ENCODE results near the gene HMGB2.

HMGB2 gene

DNA sequence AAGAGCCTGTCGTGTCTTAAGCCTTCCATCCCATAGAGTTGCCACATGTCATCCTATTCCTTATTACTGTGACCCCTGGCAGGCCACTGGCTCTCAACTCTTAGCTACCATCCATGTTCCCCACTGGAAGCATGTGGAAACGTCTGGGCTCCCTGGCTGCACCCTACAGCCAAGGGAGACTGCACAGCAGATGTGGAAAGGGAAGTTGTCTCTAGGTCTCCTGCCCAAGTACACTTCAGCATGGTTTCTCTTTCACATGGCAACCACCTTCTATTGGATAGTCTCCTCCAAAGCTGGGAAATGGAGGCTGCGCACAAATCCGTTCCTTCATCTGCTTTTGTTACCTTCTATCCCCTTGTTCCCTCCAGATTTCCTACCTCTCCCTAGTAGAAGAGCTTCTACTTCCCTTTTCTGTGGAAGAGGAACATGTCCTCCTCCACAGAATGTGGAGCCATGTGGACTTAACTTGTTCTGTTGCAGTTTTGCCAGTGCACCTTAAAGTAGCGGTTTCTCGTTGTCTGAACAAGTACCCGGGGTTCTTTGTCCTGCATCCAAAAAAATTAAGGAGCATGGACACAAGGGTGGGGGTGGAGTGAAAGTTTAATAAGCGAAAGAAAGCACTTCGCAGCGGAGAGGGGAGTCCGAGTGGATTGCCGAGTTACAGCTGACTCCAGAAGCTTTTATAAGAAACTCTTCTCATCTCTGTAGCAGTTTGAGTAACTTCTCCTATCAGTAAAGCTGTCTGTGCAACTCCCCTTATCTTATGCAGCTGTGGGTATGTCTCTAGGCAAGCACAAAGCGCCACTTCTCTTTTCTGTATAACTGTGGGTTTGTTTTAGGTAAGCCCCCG lies 52.5 kb downstream of the HMGB2 start:
- H3K4me3 ChIP-seq (ENCODE audit: low read length), result no peak overlapping the region
- H3K27me3 ChIP-seq (ENCODE audit: control insufficient read depth, low read length), result no peaks in the 10 kb centered on the region
- H4K20me1 ChIP-seq (ENCODE audit: control insufficient read depth, insufficient read depth, low read depth, low read length), result no peaks in the 10 kb centered on the region
- H3K27ac ChIP-seq (ENCODE audit: low read depth, low read length), result no peak overlapping the region
- no peaks in the 10 kb centered on the region for H3F3A ChIP-seq (ENCODE audit: control insufficient read depth, insufficient read depth)
- no peak overlapping the region for H3K4me2 ChIP-seq (ENCODE audit: low read length)
- peaks cover 15% of the 10 kb centered on the region for H3K36me3 ChIP-seq (ENCODE audit: control insufficient read depth, low read length)
- no peaks in the 10 kb centered on the region for H3K4me1 ChIP-seq (ENCODE audit: control insufficient read depth, low read length)
- no peaks in the 10 kb centered on the region for H3K9me2 ChIP-seq (replicated peaks; ENCODE audit: control insufficient read depth, low read length)
- H3K9me3 ChIP-seq (ENCODE audit: control insufficient read depth, insufficient read depth, low read length), result peaks cover 31% of the 10 kb centered on the region
- peaks cover 18% of the 10 kb centered on the region for H3K79me2 ChIP-seq (ENCODE audit: control insufficient read depth, low read length)
- TF ChIP-seq EZH2phosphoT487 (IDR thresholded peaks at IDR 0.05; ENCODE audit: borderline replicate concordance, low read length), result no peak
- TF ChIP-seq, protein P1, sequence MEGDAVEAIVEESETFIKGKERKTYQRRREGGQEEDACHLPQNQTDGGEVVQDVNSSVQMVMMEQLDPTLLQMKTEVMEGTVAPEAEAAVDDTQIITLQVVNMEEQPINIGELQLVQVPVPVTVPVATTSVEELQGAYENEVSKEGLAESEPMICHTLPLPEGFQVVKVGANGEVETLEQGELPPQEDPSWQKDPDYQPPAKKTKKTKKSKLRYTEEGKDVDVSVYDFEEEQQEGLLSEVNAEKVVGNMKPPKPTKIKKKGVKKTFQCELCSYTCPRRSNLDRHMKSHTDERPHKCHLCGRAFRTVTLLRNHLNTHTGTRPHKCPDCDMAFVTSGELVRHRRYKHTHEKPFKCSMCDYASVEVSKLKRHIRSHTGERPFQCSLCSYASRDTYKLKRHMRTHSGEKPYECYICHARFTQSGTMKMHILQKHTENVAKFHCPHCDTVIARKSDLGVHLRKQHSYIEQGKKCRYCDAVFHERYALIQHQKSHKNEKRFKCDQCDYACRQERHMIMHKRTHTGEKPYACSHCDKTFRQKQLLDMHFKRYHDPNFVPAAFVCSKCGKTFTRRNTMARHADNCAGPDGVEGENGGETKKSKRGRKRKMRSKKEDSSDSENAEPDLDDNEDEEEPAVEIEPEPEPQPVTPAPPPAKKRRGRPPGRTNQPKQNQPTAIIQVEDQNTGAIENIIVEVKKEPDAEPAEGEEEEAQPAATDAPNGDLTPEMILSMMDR (IDR thresholded peaks at IDR 0.05; ENCODE audit: low read depth, low read length, poor library complexity, severe bottlenecking), result no peak
